Stimulated activated CD4-positive, alpha-beta T cell treated with anti-CD3 and anti-CD28 coated beads, Interleukin-15, amount 100 ng/mL, for 48 hours (primary cell): ENCODE measurements around the gene PDIA4.
"Not testable (repeated sequence)": the region's sequence is repeated elsewhere in the genome, so short reads cannot be mapped to it uniquely, and the experiment has no call there.

ENCODE experiments used
- DNase-seq, 2 donors: peaks; one replicate each; pipeline ENCODE4 v3.0.0-alpha.2; 2020; ENCODE audit warnings: low read depth in 2 of 2

Gene PDIA4, protein sequence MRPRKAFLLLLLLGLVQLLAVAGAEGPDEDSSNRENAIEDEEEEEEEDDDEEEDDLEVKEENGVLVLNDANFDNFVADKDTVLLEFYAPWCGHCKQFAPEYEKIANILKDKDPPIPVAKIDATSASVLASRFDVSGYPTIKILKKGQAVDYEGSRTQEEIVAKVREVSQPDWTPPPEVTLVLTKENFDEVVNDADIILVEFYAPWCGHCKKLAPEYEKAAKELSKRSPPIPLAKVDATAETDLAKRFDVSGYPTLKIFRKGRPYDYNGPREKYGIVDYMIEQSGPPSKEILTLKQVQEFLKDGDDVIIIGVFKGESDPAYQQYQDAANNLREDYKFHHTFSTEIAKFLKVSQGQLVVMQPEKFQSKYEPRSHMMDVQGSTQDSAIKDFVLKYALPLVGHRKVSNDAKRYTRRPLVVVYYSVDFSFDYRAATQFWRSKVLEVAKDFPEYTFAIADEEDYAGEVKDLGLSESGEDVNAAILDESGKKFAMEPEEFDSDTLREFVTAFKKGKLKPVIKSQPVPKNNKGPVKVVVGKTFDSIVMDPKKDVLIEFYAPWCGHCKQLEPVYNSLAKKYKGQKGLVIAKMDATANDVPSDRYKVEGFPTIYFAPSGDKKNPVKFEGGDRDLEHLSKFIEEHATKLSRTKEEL

DNA sequence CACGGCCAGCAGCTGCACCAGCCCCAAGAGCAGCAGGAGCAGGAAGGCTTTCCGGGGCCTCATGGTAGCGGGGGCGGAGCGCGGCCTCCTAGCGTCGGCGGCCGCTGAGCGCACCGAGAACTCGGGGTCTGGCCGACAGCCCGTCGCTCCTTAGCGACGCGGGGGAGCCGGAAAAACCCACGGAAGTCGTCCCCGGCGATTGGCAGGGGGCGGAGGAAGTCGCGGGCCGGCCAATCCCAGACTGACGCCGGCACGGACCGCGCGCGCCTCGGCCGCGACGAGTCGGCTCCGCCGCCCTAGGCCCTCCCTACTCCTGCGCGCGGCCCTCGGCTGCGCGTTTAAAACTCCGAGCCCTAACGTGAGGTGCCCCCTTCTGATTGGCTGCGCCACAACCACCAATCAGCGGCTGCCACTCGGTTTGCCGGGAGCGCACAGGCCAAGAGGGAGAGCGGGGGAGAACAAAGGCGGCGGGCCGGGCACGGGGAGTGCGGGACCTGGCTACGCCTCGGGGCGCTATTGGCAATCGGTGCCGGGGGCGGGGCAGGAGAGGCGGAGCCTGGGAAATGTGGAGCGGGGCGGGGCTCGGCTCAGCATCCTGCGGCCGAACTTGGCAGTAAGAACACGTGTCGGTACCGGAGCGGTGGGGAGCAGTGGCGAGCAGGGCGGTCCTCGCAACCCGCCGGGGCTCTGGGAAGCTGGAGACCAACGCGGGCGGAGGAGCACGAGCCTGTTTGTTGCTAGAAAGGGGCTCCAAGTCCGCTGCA, at the start of gene PDIA4:
PDIA4 (minus strand) TSS at position 160 of the 764 bp plus-strand sequence; CDS start at position 63, 97 bp downstream.
- DNase-seq, result peak; percentile 99 to 100

DNA sequence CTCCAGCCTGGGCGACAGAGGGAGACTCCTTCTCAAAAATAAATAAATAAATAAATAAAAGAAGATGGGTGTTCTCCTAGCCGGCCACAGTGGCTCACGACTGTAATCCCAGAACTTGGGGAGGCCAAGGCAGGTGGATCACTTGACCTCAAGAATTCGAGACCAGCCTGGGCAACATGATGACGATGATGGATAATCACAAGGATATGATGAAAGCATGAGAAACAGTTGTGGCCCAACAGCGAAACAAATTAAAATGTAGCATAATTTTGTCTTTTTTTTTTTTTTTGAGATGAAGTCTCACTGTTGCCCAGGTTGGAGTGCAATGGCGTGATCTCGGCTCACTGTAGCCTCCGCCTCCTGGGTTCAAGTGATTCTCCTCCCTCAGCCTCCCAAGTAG, 49.3 kb upstream of the PDIA4 start:
- DNase-seq, result no peak

- no peak for DNase-seq
Measured at GRCh38 chr7:149075286-149075685, 47.0 kb upstream of the PDIA4 start.

GRCh38 chr7:149074116-149074885, 46.0 kb upstream of the PDIA4 start:
- DNase-seq, result no peak

GRCh38 chr7:149072438-149072775, 44.1 kb upstream of the PDIA4 start:
- DNase-seq, result no peak

DNA sequence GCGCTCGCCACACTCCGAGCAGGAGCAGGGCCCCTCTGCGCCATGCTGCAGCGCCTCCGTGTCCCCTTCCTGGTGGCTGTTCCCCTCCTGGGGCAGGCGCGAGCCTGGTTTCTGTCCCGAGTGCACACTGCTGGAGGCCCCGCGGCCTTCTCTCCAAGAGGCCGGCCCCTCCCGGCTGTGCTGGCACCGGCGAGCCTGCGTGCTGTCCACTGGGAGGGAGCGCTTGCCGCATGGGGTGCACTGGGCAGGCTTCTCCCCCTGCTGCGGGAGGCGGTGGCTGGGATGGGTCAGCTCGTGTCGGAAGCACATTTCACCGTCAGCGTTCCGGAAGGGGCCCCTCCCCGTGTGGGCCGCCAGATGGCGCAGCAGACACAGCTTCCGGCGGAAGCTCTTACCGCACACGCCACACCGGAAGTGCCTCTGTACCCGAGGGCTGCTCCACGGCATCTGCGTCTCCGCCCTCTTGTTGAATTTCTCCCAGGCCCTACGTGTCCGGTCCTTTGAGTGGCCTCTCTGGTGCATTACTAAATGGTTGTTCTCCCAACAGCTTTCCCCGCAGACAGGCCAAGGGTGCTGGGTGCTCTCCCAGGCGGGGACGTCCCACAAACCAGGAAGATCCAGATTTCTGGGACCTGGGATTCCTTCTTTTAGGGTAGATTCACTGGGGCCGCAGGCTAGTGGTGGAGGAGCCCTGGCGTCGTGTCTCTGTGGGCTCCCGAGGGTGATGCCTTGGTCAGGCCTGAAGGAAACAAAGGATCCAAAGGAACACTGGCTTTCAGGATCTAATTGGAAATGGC, 43.5 kb upstream of the PDIA4 start:
- peak; percentile 34 to 45 for DNase-seq

- DNase-seq, result no peak
Measured at GRCh38 chr7:149071182-149071635, 42.9 kb upstream of the PDIA4 start.

DNA sequence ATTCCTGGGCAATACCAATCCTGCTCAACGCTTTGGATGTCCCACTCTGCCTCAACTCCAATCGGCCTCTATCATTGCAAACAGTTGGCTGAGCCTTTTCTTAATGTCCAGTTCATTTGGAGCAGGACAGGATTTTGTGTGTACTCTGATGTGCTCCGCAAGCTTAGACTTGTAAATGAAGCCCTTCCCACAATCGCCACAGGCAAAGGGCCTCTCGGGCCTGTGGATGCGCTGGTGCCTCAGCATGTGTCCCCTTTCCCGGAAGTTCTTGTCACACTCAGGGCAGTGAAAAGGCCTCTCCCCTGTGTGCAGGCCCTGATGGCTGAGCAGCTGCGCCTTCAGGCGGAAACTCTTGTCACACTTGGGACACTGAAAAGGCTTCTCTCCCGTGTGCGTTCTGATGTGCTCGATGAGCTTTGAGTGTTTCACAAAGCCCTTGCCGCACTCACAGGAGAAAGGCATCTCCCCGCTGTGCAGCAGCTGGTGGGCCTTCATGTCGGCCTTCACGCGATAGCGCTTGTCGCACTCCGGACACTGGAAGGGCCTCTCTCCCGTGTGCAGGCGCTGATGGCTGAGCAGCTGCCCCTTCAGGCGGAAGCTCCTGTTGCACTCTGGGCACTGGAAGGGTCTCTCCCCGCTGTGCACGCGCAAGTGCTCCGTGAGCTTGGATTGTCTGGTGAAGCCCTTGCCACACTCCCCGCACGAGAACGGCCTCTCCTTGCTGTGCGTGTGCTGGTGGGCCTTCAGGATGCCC, 42.2 kb upstream of the PDIA4 start:
- DNase-seq, result no peak

DNA sequence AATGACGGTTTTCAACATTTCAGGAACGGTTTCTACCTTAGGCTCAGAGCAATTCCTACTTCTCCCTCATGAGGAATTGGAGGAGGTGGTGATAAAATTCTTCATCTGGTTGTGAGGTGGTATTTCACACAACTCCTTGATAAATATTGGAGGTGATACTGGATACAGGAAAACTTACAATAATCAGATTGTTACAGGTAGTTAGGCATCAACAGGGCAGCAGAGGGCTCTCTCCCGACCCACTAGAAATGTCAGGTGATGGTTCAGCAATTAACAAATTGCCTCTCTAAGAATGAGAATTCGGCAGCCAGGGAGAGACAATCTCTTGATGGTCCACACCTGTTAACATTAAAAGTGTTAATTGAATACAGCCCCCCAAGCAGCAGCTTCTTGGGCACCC, 39.6 kb upstream of the PDIA4 start:
- DNase-seq, result no peak

DNA sequence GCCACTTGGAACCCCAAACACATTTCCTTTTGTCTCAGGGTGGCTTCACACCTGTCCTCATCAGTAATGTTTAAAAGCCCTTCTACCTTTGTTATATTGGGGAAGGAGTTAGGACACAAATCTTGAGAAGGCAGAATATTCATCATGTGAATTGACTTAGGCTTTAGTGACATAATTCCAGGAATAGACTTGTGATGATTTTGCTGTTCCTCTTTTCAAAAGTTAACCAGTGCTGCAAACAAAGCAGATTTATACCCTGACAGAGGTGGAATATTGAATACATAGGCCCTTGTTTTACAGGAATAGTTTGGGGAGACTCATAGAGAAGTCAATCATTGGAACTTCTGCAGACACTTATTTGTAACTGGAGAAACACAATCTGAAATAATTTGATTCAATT, 35.2 kb upstream of the PDIA4 start:
- DNase-seq, result no peak

DNA sequence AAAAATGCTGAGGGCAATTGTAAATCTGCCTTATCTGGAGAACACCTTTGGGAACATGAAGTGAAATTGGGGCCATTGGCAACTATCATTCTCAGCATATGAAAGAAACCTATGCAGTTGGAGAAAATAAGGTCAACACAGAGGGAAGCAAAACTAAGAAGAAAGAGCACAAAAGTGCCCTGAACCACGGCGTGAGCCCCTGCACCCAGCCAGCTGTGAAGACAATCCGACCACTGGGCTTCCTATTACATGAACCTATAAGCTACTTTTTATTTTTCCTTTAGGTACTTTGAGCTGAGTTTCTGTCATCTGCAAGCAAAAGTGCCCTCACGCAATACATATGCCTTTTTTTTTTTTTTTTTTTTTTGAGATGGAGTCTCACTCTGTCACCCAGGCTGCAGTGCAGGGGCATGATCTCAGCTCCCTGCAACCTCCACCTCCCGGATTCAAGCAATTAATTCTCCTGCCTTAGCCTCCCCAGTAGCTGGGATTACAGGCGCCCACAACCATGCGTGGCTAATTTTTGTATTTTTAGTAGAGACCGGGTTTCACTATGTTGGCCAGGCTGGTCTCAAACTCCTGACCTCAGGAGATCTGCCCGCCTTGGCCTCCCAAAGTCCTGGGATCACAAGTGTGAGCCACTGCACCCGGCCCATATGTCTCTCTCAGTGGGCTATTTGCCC, 34.1 kb upstream of the PDIA4 start:
- DNase-seq, result not testable (repeated sequence)

DNA sequence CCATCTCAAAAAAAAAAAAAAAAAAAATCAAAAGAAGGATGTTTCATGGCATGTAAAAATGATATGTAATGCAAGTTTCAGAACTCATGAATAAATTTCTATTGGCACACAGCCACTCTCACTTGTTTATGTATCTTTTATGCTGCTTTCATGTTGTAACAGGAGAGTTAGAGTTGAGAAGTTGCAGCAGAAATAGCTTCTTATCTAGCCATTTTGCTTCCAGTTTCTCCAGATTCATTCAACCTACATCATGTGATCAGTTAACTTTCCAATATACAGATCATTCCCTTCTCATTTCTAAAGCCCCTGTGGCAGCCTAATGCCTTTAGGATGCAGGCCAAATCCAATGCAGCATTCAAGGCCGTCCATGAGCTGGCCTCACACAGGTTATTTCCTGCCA, 31.9 kb upstream of the PDIA4 start:
- DNase-seq, result no peak

DNA sequence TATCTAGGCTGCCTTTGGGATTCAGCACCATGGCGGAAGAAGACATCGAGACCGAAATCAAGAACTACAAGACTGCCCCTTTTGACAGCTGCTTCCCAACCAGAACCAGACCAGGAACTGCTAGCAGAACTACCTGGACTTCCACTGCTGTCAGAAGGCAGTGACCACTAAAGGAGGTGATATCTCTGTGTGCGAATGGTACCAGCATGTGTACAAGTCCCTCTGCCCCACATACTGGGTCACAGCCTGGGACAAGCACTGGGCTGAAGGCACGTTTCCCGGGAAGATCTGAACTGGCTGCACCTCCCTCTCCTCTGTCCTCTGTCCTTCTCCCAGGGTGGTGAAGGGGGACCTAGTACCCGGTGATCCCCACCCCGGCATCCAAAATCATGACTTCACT, 25.6 kb upstream of the PDIA4 start:
- DNase-seq, result no peak

- no peak for DNase-seq
Measured at GRCh38 chr7:149053384-149053783, 25.1 kb upstream of the PDIA4 start.

DNA sequence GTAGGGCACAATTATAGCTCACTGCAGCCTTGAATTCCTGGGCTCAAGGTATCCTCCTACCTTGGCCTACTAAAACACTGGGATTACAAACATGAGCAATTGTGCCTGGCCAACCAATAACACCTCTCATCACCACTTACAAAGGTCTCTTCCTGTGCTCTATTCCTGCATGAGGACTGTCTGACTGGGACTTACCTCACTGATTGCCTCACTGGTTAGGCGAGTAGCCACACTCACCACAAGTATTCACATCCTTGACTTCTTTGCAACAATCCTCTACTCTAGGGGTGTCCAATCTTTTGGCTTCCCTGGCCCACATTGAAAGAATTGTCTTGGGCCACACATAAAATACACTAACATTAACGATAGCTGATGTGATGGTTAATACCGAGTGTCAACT, 22.6 kb upstream of the PDIA4 start:
- DNase-seq, result no peak

- DNase-seq, result no peak
Measured at GRCh38 chr7:149048805-149049204, 20.5 kb upstream of the PDIA4 start.

DNA sequence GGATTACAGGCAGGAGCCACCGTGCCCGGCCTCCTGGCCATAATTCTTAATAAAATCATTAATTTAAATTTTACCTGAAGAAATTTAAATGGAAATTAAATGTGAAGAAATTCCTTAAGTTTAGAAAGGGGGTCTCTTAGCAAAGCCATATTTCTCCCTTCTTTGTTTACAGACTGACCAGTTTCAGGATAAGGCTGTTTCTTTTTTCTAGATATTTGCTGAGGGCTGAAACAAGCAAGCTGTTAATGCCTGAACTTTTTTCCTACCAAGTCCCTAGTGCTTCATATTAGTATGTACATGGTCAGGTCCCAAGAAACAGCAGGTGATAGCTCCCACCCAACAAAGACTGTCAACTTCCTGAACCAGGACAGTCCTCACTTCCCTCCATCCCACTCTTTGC, 18.1 kb upstream of the PDIA4 start:
- DNase-seq, result no peak

- no peak for DNase-seq
Measured at GRCh38 chr7:149043936-149044335, 15.6 kb upstream of the PDIA4 start.

GRCh38 chr7:149041350-149041749, 13.0 kb upstream of the PDIA4 start:
- no peak for DNase-seq

DNA sequence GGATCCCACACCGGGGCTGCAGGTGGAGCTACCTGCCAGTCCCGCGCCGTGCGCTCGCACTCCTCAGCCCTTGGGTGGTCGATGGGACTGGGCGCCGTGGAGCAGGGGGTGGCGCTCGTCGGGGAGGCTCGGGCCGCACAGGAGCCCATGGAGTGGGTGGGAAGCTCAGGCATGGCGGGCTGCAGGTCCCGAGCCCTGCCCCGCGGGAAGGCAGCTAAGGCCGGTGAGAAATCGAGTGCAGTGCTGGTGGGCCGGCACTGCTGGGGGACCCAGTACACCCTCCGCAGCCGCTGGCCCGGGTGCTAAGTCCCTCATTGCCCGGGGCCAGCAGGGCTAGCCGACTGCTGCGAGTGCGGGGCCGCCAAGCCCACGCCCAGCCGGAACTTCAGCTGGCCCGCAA, 10.3 kb upstream of the PDIA4 start:
- DNase-seq, result not testable (repeated sequence)
